Mucosa of descending colon (tissue), 3 donors: ENCODE data around the gene INTS12. TPM values are rescaled to one million over a fixed set of nuclear protein-coding genes. Genes with fewer than 3 reads are reported as not detected.

Source experiments
- ATAC-seq: fragments of 200-7000 bp; cut with Tn5 transposase; one replicate; pipeline ENCODE4 v1.9.1; 2020; ENCODE audit warnings: mild to moderate bottlenecking, moderate library complexity
- DNase-seq, 3 donors: peaks; one replicate each; pipeline ENCODE4 v3.0.0-alpha.2; 2020
- H3K36me3 ChIP-seq: fragments of 200-600 bp; one replicate; pipeline ENCODE4 v1.8.0; 2021; ENCODE audit warnings: low read depth, mild to moderate bottlenecking
- H3K4me1 ChIP-seq: fragments of 200-600 bp; one replicate; pipeline ENCODE4 v1.8.0; 2021; ENCODE audit warnings: low read depth, mild to moderate bottlenecking
- H3K4me3 ChIP-seq: fragments of 200-600 bp; one replicate; pipeline ENCODE4 v1.8.0; 2021; ENCODE audit warnings: mild to moderate bottlenecking
- H3K9me3 ChIP-seq: fragments of 200-600 bp; one replicate; pipeline ENCODE4 v1.8.0; 2021; ENCODE audit warnings: mild to moderate bottlenecking
- CTCF ChIP-seq: fragments of 200-600 bp; IDR thresholded peaks from one replicate; pipeline ENCODE4 v1.8.0; 2022; ENCODE audit warnings: antibody characterized with exemption, mild to moderate bottlenecking
- intact Hi-C, 2 donors: fragments of 100-400 bp; cut with DNase I in 1 of 2; cut with micrococcal nuclease in 1 of 2; formaldehyde crosslinking; loops; one replicate each; pipeline versions ENCODE4 v1.11.0 to v1.11.1; 2022; cut with DNase I, micrococcal nuclease
- total RNA-seq, 3 donors: library from RNA; stranded (reverse); fragmentation: NEBNext Ultra II Directional in 2 of 3; extraction: Animal tissue kit (Norgen Biotek cat#: 25700) in 2 of 3; gene quantifications; one replicate each; pipeline versions ENCODE4 v1.2.1 to v1.2.4, GENCODE V29; 2021 to 2023
- donor health status: DM: no; HTN: no; CAD: no; lungs with moderate emphysema.
- donor health status: DM: no; HTN: no; CAD: no.
- donor health status: DM: no; HTN: yes; CAD: no.

The INTS12 gene
- total RNA-seq, 3 donors from 2014 or later = 15.9 to 18.7 (median 17.1) TPM

DNA sequence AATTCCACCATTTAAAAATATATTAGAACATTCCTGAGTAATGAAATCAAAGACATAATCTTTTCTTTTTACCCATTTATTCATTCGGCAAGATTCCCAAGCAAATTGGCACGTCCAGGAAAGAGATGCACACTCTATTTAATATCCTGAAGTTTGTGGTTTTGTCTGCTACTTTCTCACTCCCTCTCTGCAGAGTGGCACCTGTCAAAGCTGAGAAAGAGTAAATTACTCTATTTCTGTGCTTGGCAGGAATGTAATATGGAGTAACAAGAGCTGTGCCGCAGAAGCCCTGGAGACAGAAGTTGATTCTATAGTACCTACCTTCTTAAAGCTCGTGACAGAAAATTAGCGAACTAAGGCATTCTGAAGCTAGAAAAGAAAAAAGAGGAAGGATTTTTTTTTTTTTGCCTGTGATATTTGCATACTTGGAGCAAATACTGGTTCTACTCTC lies 5.6 kb upstream of the INTS12 start:
- no peak for ATAC-seq
- H3K9me3 ChIP-seq = no peaks in the 10 kb centered on the region
- H3K4me1 ChIP-seq = no peaks in the 10 kb centered on the region
- no peak for TF ChIP-seq CTCF
- intact Hi-C loops = no loop called here
- no peak overlapping the region for H3K4me3 ChIP-seq
- no peaks in the 10 kb centered on the region for H3K36me3 ChIP-seq
- DNase-seq = no peak

GRCh38 chr4:105712766-105713165 lies 4.3 kb upstream of the INTS12 start:
- ATAC-seq (no peak), DNase-seq (no peak)
- H3K9me3 ChIP-seq = no peaks in the 10 kb centered on the region
- no peak for TF ChIP-seq CTCF
- no peak overlapping the region for H3K4me3 ChIP-seq
- intact Hi-C loops = no loop called here
- no peaks in the 10 kb centered on the region for H3K36me3 ChIP-seq
- H3K4me1 ChIP-seq = peaks cover under 1% of the 10 kb centered on the region

DNA sequence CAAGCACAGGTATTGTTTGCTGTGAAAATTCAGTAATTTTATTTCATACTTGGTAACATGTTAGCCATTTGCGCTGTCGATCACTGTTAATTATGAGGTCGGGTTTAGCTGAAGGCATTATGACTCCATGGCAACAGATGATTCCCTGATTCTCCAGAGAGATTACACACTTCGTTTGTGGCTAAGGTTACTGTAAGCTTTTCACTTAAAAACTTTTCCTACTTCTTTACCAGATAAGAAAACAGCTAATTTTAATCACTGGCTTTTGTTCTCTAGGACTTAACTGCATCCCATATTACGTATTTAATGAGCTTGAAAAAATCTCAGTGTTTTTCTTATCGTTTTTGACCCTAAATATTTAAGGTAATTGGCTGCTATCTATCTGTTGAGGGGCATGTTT lies 2.2 kb upstream of the INTS12 start:
- Histone ChIP-seq H3K4me3 (no peak overlapping the region), H3K9me3 (no peaks in the 10 kb centered on the region), H3K4me1 (peaks cover 9% of the 10 kb centered on the region), H3K36me3 (no peaks in the 10 kb centered on the region)
- no peak for DNase-seq
- no peak for TF ChIP-seq CTCF
- no peak for ATAC-seq
- intact Hi-C loops = no loop called here

- intact Hi-C loops = no loop called here
- TF ChIP-seq CTCF = no peak
- Histone ChIP-seq H3K36me3 (no peaks in the 10 kb centered on the region), H3K4me1 (peaks cover 9% of the 10 kb centered on the region), H3K9me3 (no peaks in the 10 kb centered on the region), H3K4me3 (no peak overlapping the region)
- no peak for DNase-seq
- no peak for ATAC-seq
These were observed 1.6 kb upstream of the INTS12 start for GRCh38 chr4:105710012-105710600.

DNA sequence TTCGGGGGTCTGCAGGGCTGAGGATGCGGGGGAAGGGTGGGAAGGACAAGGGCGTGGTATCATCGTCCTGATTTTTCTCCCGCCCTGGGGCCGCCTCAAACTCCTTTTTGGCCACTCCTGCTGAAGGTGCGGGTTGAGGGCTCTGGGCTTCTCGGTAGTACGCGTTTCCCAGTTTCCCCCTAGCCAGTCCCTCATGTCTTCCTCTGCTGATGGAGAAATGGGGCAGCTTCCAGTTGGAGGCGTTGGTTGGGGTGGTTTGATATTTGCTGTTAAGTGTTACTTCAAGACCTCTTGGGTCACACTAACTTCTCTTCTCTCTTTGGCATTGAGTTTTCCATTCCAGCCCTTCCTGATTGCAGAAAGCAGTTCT lies 577 bp upstream of the INTS12 start:
- intact Hi-C loops = no loop called here

More for the DNA sequence above, 577 bp upstream of the INTS12 start:
- H3K36me3 ChIP-seq = no peaks in the 10 kb centered on the region
- H3K4me3 ChIP-seq = peak overlapping the region; percentile 83
- DNase-seq = no peak
- no peaks in the 10 kb centered on the region for H3K9me3 ChIP-seq
- peaks cover 9% of the 10 kb centered on the region for H3K4me1 ChIP-seq
- peak; percentile 48 for ATAC-seq
- no peak for TF ChIP-seq CTCF
